ENCODE results near the gene DBNL.

Gene DBNL

GRCh38 chr7:44063894-44064651, 19.6 kb downstream of the DBNL start:
- H3K4me3 ChIP-seq (ENCODE audit: extremely low read depth, insufficient read depth, low read length, poor library complexity, severe bottlenecking), result no peak overlapping the region
- H3K27ac ChIP-seq (ENCODE audit: low read depth, low read length, severe bottlenecking), result no peak overlapping the region
- 30 to 43% methylated on average over 10 to 16 of the region's 16 CpGs for WGBS, 2 experiments (ENCODE audit: insufficient coverage in 2 of 2)
- no peaks in the 10 kb centered on the region for H3K9me3 ChIP-seq (ENCODE audit: control insufficient read depth, low read length)
- peaks cover 7% of the 10 kb centered on the region for H3K4me1 ChIP-seq (ENCODE audit: control insufficient read depth, insufficient read depth, low read length, poor library complexity, severe bottlenecking)
- H3K36me3 ChIP-seq (ENCODE audit: control insufficient read depth, insufficient read depth, low read length), result peaks cover 35% of the 10 kb centered on the region

- no peak overlapping the region for H3K27ac ChIP-seq (ENCODE audit: low read depth, low read length, severe bottlenecking)
- no peak overlapping the region for H3K4me3 ChIP-seq (ENCODE audit: extremely low read depth, insufficient read depth, low read length, poor library complexity, severe bottlenecking)
- H3K36me3 ChIP-seq (ENCODE audit: control insufficient read depth, insufficient read depth, low read length), result peaks cover 27% of the 10 kb centered on the region
- H3K4me1 ChIP-seq (ENCODE audit: control insufficient read depth, insufficient read depth, low read length, poor library complexity, severe bottlenecking), result peaks cover 7% of the 10 kb centered on the region
- WGBS, 2 experiments (ENCODE audit: insufficient coverage in 2 of 2), result 82% methylated on average over 25 to 29 of the region's 33 CpGs
- H3K9me3 ChIP-seq (ENCODE audit: control insufficient read depth, low read length), result no peaks in the 10 kb centered on the region
Measured at GRCh38 chr7:44064791-44065430, 20.4 kb downstream of the DBNL start.

GRCh38 chr7:44065431-44066110, 21.1 kb downstream of the DBNL start, which contains the start of gene PGAM2:
Gene PGAM2 (minus strand): TSS chr7:44065567. CDS start chr7:44065529, 38 bp downstream.
- H3K4me1 ChIP-seq (ENCODE audit: control insufficient read depth, insufficient read depth, low read length, poor library complexity, severe bottlenecking), result peaks cover 7% of the 10 kb centered on the region
- H3K27ac ChIP-seq (ENCODE audit: low read depth, low read length, severe bottlenecking), result no peak within 1 kb of the TSS
- no peak within 1 kb of the TSS for H3K4me3 ChIP-seq (ENCODE audit: extremely low read depth, insufficient read depth, low read length, poor library complexity, severe bottlenecking)
- WGBS, 2 experiments (ENCODE audit: insufficient coverage in 2 of 2), result 52 to 53% methylated on average over 9 to 12 of the region's 14 CpGs
- peaks cover 20% of the 10 kb centered on the region for H3K36me3 ChIP-seq (ENCODE audit: control insufficient read depth, insufficient read depth, low read length)
- no peaks in the 10 kb centered on the region for H3K9me3 ChIP-seq (ENCODE audit: control insufficient read depth, low read length)

GRCh38 chr7:44066111-44066460, 21.6 kb downstream of the DBNL start:
- no peak overlapping the region for H3K4me3 ChIP-seq (ENCODE audit: extremely low read depth, insufficient read depth, low read length, poor library complexity, severe bottlenecking)
- 34 to 51% methylated on average over 3 to 5 of the region's 6 CpGs for WGBS, 2 experiments (ENCODE audit: insufficient coverage in 2 of 2)

GRCh38 chr7:44066494-44067063, 22.1 kb downstream of the DBNL start:
- Histone ChIP-seq H3K36me3 (ENCODE audit: control insufficient read depth, insufficient read depth, low read length) (peaks cover 10% of the 10 kb centered on the region), H3K4me1 (ENCODE audit: control insufficient read depth, insufficient read depth, low read length, poor library complexity, severe bottlenecking) (peaks cover 7% of the 10 kb centered on the region), H3K27ac (ENCODE audit: low read depth, low read length, severe bottlenecking) (no peak overlapping the region), H3K4me3 (ENCODE audit: extremely low read depth, insufficient read depth, low read length, poor library complexity, severe bottlenecking) (no peak overlapping the region), H3K9me3 (ENCODE audit: control insufficient read depth, low read length) (no peaks in the 10 kb centered on the region)
- whole genome bisulfite sequencing, 2 experiments (ENCODE audit: insufficient coverage in 2 of 2), result 85 to 89% methylated on average over 5 to 6 of the region's 7 CpGs

More at GRCh38 chr7:44066111-44066460, 21.6 kb downstream of the DBNL start:
- H3K4me1 ChIP-seq (ENCODE audit: control insufficient read depth, insufficient read depth, low read length, poor library complexity, severe bottlenecking), result peaks cover 7% of the 10 kb centered on the region
- no peak overlapping the region for H3K27ac ChIP-seq (ENCODE audit: low read depth, low read length, severe bottlenecking)
- H3K9me3 ChIP-seq (ENCODE audit: control insufficient read depth, low read length), result no peaks in the 10 kb centered on the region
- H3K36me3 ChIP-seq (ENCODE audit: control insufficient read depth, insufficient read depth, low read length), result peaks cover 15% of the 10 kb centered on the region

- WGBS, 2 experiments (ENCODE audit: insufficient coverage in 2 of 2), result 90 to 92% methylated on average over 10 to 11 of the region's 11 CpGs
- H3K36me3 ChIP-seq (ENCODE audit: control insufficient read depth, insufficient read depth, low read length), result peaks cover 3% of the 10 kb centered on the region
- H3K27ac ChIP-seq (ENCODE audit: low read depth, low read length, severe bottlenecking), result no peak overlapping the region
- H3K9me3 ChIP-seq (ENCODE audit: control insufficient read depth, low read length), result no peaks in the 10 kb centered on the region
- peaks cover 7% of the 10 kb centered on the region for H3K4me1 ChIP-seq (ENCODE audit: control insufficient read depth, insufficient read depth, low read length, poor library complexity, severe bottlenecking)
- H3K4me3 ChIP-seq (ENCODE audit: extremely low read depth, insufficient read depth, low read length, poor library complexity, severe bottlenecking), result no peak overlapping the region
Measured at GRCh38 chr7:44067064-44067951, 22.8 kb downstream of the DBNL start.

- no peak overlapping the region for H3K27ac ChIP-seq (ENCODE audit: low read depth, low read length, severe bottlenecking)
- H3K4me1 ChIP-seq (ENCODE audit: control insufficient read depth, insufficient read depth, low read length, poor library complexity, severe bottlenecking), result peaks cover 7% of the 10 kb centered on the region
- no peaks in the 10 kb centered on the region for H3K9me3 ChIP-seq (ENCODE audit: control insufficient read depth, low read length)
- H3K36me3 ChIP-seq (ENCODE audit: control insufficient read depth, insufficient read depth, low read length), result peaks cover 3% of the 10 kb centered on the region
- no peak overlapping the region for H3K4me3 ChIP-seq (ENCODE audit: extremely low read depth, insufficient read depth, low read length, poor library complexity, severe bottlenecking)
- 80 to 95% methylated on average over 6 to 7 of the region's 7 CpGs for WGBS, 2 experiments (ENCODE audit: insufficient coverage in 2 of 2)
Measured at GRCh38 chr7:44068054-44068453, 23.6 kb downstream of the DBNL start.

- H3K9me3 ChIP-seq (ENCODE audit: control insufficient read depth, low read length), result no peaks in the 10 kb centered on the region
- no peak overlapping the region for H3K27ac ChIP-seq (ENCODE audit: low read depth, low read length, severe bottlenecking)
- no peaks in the 10 kb centered on the region for H3K4me1 ChIP-seq (ENCODE audit: control insufficient read depth, insufficient read depth, low read length, poor library complexity, severe bottlenecking)
- H3K36me3 ChIP-seq (ENCODE audit: control insufficient read depth, insufficient read depth, low read length), result peaks cover 35% of the 10 kb centered on the region
- WGBS, 2 experiments (ENCODE audit: insufficient coverage in 2 of 2), result 78 to 82% methylated on average over 5 to 6 of the region's 9 CpGs
- H3K4me3 ChIP-seq (ENCODE audit: extremely low read depth, insufficient read depth, low read length, poor library complexity, severe bottlenecking), result no peak overlapping the region
Measured at GRCh38 chr7:44071726-44072363, 27.3 kb downstream of the DBNL start.

GRCh38 chr7:44072364-44073231, 28.1 kb downstream of the DBNL start:
- WGBS, 2 experiments (ENCODE audit: insufficient coverage in 2 of 2), result 70 to 72% methylated on average over 10 to 11 of the region's 12 CpGs
- no peaks in the 10 kb centered on the region for H3K9me3 ChIP-seq (ENCODE audit: control insufficient read depth, low read length)
- H3K36me3 ChIP-seq (ENCODE audit: control insufficient read depth, insufficient read depth, low read length), result peaks cover 39% of the 10 kb centered on the region
- H3K27ac ChIP-seq (ENCODE audit: low read depth, low read length, severe bottlenecking), result no peak overlapping the region
- H3K4me1 ChIP-seq (ENCODE audit: control insufficient read depth, insufficient read depth, low read length, poor library complexity, severe bottlenecking), result no peaks in the 10 kb centered on the region
- H3K4me3 ChIP-seq (ENCODE audit: extremely low read depth, insufficient read depth, low read length, poor library complexity, severe bottlenecking), result no peak overlapping the region
